OCI-LY3 (cell line): ENCODE data around the gene ACTR10.

Experiments used
- CTCF ChIP-seq: fragments of 200-600, 300-600 bp; sonication (generic); IDR thresholded peaks from 2 replicates; pipeline ENCODE4 v1.5.1; 2014; ENCODE audit warnings: antibody characterized with exemption, low read length, low read depth
- EZH2phosphoT487 ChIP-seq: fragments of 200-600 bp; shearing (Covaris generic); IDR thresholded peaks from 2 replicates; pipeline ENCODE4 v1.6.1; 2018; ENCODE audit warnings: antibody characterized with exemption, mixed run types, low read depth

GRCh38 chr14:58281969-58282368 lies 82.0 kb downstream of the ACTR10 start:
- TF ChIP-seq CTCF (no peak), EZH2phosphoT487 (no peak)
